Prostate gland (tissue), 2 donors: ENCODE data around the gene MAP3K13.

ENCODE experiments used
- CTCF ChIP-seq, 4 experiments: fragments of 200-600 bp in 2 of 4; fragments of 450-650 bp in 2 of 4; sonication (generic) in 2 of 4; IDR thresholded peaks; 1 replicate in 3 of 4; 2 replicates in 1 of 4; pipeline ENCODE4 v1.5.1; 2016 to 2019; ENCODE audit warnings: antibody characterized with exemption in 4 of 4, mild to moderate bottlenecking in 2 of 4, moderate library complexity in 2 of 4
- POLR2A ChIP-seq: fragments of 450-650 bp; IDR thresholded peaks from one replicate; pipeline ENCODE4 v1.6.1; 2016; ENCODE audit warnings: antibody characterized with exemption, mild to moderate bottlenecking

DNA sequence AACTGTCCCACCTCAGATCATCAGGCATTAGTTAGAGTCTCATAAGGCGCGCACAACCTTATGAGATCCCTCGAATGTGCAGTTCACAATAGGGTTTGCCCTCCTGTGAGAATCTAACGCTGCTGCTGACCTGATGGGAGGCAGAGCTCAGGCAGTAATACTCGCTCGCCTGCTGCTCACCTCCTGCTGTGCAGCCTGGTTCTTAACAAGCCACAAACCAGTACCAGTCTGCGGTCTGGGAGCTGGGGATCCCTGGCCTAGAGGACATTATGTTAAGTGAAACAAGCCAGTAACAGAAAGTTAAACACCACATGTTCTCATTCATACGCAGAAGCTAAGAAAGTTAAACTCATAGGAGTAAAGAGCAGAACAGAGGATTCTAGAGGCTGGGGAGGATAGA, 47.0 kb downstream of the MAP3K13 start:
- TF ChIP-seq POLR2A (no peak), CTCF (IDR thresholded peaks at IDR 0.05) (no peak)
